Endometrial microvascular endothelial cells (primary cell): ENCODE data around the gene PRPH. TPM values are rescaled to one million over a fixed set of nuclear protein-coding genes. Genes with fewer than 3 reads are reported as not detected.

ENCODE experiments used
- in situ Hi-C: cut with HindIII; loops from 2 replicates; pipeline ENCODE4 v1.10.0; 2017; ENCODE audit warnings: low sequenced_read_pairs, low pct_unique_long_range_greater_than_20kb; ENCODE audit errors: inconsistent ontology term
- total RNA-seq: library from RNA; depleted of rRNA; stranded (reverse); fragments of >200 nt; gene quantifications from one replicate; pipeline ENCODE4 v1.2.3, GENCODE V29; 2015; ENCODE audit errors: inconsistent ontology term

PRPH gene
- total RNA-seq, 1 donor from 2014 or later, result not detected

DNA sequence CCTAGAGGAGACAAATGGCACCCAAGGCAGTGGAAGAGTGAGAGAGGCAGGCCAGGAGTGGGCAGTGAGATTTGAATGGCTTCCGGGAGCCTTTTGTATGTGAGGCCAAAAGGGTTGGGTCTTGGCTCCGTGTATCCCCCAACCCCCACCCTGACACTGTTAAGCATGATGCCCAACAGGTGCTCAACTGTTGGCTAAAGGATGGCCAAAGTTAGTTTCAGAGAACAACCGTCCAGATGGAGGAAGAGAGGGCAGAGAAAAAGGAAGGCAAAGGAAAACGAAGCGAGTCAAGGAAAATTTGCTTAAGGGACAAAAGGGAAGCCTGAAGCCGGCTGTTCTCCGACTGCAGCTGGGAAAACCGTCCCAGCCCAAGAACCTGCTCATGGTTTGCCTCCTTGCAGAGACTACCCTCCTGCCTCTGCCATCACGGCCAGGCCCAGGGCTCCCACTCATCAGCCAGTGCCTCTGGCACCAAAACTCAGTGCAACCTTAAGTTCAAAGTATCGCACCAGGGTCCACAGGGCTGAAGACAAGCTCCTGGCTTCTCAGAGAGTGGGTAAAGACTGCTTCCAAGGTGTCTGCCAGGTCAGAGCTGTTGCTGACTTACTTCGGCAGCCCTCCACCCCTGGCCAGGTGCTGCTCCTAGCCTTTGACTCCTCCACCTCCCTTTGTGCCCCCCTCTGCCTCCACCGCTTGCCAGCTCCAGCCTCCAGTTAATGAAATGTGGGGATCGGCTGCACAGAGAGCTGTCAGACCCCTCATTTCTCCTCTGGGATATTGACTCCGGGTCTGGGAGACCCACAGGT, 46.2 kb downstream of the PRPH start:
- in situ Hi-C loops, result no loop called here

DNA sequence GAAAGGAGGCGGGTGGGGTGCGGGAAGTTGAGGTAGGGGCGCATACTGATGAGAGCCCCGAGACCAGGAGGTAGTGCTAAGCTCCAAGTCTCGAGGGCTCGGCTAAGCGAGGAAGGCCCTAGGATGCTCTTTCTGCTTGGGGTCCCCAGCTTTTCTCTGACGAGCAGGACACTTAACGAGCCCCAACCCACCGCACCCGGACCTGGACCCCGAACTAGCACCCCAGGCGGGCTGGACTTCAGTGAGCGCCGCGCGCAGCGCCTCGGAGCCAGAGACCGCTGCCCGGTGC, 46.8 kb downstream of the PRPH start:
- in situ Hi-C loops, result no loop called here

DNA sequence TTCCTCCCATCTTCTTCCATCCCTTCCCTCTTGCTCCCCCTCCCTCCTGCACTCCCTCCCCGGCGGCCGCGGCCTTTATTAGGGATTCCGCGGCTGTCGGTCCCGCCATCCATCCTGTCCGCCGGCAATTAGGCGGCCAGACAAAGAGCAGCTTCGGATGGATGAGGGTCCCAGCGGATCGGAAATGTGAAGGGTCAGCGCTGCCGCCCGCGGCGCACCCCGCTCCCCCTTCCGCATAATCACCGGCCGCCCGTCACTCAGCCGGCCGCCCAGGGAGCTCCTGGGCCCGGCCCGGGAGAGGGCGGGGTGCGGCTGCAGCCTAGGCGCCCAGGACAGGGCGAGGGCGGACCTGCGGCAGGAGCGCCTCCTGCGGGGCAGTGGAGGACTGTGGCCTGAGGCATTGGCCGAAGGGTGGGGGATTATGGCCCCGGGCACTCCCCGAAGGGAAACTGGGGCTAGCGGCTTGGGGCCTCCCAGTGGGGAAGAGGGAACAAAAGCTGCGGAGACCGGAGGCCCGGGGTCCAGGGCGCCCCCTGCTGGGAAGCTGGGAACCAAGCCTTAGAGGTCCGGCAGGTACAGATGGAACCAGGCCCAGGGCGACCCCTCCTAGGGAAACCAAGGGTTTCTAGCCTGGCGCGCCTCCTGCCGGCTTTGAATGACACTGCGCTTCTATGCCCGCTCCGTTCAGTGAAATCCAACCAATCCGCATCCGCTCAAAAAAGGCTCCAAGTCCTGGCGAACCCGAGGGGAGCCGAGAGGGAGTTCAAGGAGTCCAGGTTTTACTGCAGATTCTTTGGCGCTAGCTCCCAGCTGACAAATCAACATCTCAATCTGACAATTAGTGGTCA, 47.3 kb downstream of the PRPH start:
- in situ Hi-C loops, result no loop called here

DNA sequence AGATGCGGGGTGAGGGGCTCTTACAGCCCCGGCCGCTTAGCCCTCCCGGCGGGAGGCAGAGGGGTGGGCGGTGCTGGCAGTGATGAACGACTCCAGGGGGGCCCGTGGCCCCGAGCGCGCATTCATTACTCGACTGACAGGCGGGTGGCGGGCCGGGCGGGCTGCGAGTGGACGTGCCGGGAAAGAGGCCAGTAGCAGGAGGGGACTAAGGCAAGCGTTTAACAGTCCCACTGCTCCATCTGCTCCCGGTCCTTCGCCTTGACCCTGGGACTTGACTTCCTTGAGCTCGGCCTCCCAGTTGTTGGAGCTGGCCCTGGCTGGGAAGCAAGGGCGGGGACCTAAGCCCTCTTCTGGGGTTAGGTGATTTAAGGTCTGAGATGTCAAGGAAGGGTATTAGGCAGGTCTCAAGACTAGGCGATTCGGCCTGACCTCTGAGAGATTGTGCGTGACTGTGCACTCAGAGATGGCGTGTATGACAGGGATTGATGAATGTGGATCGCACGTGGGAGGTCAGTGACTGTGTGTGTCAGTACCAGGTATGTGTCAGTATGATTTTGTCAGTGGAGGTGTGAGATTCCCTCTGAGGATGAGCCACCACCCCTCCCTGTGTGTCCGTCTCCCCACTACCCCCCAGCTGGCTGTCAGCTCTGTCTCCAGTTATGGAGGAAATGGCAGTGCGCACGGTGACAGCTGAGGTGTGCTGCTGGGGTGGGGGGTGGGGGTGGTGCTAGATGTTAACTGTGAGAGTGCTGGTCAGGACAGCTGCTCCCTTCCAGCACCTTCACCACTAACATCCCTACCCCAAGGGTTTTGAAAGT, 48.2 kb downstream of the PRPH start:
- in situ Hi-C loops, result no loop called here

DNA sequence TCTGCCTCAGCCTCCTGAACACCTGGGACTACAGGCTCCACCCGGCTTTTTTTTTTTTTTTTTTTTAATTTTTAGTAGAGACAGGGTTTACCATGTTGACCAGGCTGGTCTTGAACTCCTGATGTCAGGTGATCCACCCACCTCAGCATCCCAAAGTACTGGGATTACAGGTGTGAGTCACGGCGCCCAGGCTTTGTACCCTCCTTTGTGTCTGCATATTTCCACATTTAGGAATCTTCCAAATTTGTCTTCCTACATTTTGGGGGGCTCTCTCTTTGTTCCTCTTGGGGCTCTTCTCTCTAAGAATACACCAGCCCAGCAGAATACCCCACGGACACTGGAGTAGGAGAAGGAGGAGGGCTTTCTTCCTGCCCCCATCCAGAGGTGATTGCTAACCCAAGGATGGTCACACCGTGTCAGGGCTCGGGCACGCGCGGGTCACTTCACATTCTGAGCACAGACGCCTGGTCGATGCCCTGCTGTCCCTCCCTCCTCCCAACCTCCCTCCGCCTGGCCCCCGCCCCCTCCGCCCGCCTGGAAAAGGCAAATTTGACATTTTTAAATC, 49.6 kb downstream of the PRPH start:
- in situ Hi-C loops, result no loop called here

DNA sequence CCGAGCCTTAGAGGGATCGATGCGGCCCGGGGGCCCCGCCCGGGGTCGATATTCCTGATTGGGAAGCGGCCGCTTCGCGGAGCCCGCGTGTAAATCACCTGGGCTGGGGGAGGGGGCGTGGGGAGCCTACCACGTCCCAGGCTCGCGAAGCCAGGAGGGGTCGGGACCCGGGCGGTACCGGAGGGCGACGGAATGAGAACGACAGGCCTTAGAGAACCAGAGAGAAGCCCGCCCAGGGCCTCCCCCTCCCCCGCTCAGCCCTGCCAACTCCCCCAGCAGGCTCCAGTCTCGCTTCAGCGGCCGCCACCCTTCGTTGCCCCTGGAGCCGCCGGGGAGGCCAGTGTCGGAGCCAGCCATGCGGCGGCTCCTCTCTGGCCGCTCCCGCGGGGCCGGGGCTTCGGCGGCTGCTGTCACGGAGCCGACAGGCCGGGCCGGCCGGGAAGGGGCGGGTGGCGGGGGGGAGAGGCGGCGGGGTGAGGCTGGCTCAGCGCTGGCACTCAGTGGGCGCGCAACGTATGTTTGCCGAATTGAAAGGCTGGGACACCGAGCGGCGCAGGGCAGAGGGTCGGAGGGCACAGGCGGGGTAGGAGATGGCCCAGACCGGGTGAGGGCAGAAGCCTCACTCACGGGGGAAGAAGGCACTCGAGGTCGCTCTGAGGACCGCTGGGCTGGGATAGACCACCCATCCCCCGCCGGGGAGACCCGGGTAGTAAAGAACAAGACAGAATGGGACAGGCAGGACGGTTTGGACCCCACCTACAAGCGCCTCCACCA, 50.3 kb downstream of the PRPH start:
- in situ Hi-C loops, result no loop called here

DNA sequence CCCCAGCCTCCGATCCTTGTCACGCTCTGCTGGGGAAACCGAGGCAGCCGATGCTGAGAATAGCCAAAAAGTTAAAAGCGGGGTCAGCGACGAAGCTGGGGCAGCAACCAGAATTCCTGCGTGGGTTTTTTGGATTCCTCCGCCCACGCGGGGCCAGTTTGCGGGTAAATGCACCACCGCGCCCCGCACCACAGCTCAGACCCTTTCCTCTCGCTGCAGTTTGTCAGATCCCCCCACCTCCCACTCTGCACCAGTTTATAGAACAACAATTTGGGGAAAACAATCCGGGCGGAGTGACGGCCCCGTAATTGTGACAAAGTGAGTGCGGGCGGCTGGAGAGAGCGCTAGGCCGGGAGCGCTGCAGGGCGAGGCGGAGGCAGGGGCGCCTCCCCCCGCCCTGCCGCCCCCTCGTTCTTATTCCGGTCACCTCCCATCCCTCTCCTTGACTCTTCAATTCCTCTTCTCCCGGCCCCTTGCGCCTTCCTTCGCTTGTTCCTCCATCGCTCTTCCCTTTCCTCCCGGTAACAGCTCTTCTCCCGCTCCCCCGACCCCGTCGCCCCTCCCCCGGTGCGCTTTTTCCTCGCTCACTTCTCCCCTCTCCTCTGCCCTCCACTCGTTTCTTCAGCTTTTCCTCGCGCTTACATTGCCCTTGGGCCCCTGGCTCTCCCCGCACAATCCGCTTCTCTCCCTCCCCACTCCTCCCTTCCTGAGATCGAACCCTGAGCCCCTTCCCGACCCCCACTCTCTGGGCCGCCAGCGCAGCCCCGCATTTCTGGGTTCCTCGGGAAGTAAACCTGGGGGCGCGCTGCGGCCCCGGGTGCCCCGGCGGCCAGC, 51.1 kb downstream of the PRPH start:
- in situ Hi-C loops, result no loop called here

DNA sequence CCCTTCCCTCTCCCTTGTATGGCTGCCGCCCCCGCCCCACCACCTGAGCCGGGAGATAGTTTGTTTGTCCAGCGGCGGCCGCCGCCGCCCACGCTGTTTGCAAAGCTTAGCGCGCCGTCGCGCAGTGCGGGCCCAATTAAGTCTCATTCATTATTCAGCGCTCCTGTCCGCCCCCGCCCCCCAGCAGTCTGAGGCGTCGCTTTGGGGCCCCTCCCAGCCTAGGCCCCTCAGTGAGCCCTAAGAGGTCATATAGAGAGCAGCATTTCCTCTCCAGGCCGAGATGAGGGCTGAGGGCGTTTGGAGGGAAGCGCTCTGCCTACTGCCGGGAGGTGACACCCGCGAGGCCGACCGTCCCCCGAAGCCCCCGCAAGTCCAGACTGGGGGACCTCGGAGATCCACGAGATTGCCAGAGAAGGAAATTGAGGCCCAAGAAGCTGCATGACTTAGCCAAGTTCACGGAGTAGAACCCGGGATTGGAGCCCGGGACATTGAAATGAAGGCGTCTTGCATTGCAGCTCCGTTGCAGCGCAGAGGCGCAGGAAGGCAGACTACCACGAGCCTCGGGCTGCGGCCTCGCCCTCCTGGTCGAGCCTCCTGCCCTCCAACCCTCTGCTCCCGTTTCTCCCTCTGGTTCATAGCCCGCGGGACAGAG, 51.8 kb downstream of the PRPH start, which contains the start of gene DNAJC22:
Gene DNAJC22, plus strand, starts transcription at position 230 of the 652 bp plus-strand sequence. CDS start 1,985 bp downstream, outside the sequence.
- in situ Hi-C loops, result no loop called here

DNA sequence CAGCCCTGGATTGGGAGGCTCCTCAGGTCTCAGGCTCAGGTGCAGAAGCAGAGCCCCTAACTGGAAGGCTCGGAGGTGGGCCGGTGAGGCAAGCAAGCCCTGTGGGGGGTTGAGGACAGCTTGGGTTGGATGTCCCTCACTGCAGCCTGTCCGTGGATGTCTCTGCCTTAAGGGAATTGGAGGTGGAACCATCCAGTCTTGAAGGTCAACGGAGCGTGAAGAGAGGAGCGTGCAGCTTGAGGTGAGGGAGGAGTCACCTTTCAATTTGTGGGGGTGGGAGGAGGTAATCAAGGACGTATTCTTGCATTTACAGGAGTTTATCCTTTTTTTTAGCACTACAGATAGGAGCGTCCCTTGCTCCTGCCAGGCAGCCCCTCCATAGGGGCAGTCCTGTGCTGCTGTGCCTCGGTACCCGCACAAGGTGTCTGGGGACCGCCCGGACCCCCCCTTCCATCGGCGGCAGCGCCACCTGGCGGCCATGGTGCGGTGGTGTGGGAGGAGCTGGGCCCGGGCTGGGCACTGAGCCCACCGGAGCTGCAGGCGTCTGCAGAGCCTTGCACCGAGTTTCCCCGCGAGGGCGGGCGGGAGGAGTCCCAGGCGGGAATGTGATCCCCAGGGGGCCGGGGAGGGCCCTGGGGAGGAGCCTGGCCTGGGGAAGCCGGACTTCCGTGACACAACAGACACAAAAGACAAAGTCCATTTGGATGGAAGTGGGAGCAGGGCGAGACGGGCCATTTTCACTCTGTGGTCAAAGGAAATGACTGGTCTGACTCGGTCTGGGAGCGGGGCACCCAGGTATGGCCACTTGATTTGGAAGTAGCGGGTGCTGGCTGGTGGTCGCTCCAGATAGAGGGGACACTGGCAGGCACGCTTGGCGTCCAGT, 52.6 kb downstream of the PRPH start:
- in situ Hi-C loops, result no loop called here

Other genes with a start within 250 kb of the PRPH start
- gene KMT2D, start 234.4 kb upstream of the PRPH start, total RNA-seq, result 23.4 TPM
- 0.46 TPM for gene RHEBL1, start 225.2 kb upstream of the PRPH start, total RNA-seq
- 6.2 TPM for gene DHH, start 200.3 kb upstream of the PRPH start, total RNA-seq
- 59.4 TPM for gene LMBR1L, start 184.3 kb upstream of the PRPH start, total RNA-seq
- gene TUBA1B, start 163.8 kb upstream of the PRPH start, total RNA-seq, result 4,601 TPM
- 848 TPM for gene TUBA1A, start 106.1 kb upstream of the PRPH start, total RNA-seq
- 2,045 TPM for gene TUBA1C, start 30.1 kb upstream of the PRPH start, total RNA-seq
- 32.7 TPM for gene TROAP, start 28.1 kb downstream of the PRPH start, total RNA-seq
- gene C1QL4, start 42.0 kb downstream of the PRPH start, total RNA-seq, result not detected
- 1.1 TPM for gene DNAJC22, start 51.7 kb downstream of the PRPH start, total RNA-seq
- gene SPATS2, start 72.3 kb downstream of the PRPH start, total RNA-seq, result 65.6 TPM
- gene KCNH3, start 243.9 kb downstream of the PRPH start, total RNA-seq, result 0.09 TPM